T-cell (primary cell): ENCODE results near the gene SRSF10. TPM values are rescaled to one million over a fixed set of nuclear protein-coding genes. Genes with fewer than 3 reads are reported as not detected.

Source experiments
- ATAC-seq, 4 experiments: fragments of 200-7000 bp in 3 of 4; fragments of 150-1000 bp in 1 of 4; cut with Tn5 transposase; replicated peaks in 1 of 4; 1 replicate in 3 of 4; 2 replicates in 1 of 4; pipeline ENCODE4 v1.10.0; 2021; ENCODE audit warnings: moderate library complexity in 3 of 4, mild to moderate bottlenecking in 2 of 4, moderate number of reproducible peaks in 1 of 4
- CTCF ChIA-PET, 2 donors: fragments of 300-600 bp; sonication (Branson Sonifier 250); formaldehyde crosslinking; loops; one replicate each; lab custom pipeline; 2022; ENCODE audit warnings: antibody characterized with exemption in 2 of 2; lab: Charles Lee
- POLR2A ChIA-PET, 2 donors: fragments of 300-600 bp; sonication (Branson Sonifier 250); formaldehyde crosslinking; loops; one replicate each; lab custom pipeline; 2022; ENCODE audit warnings: antibody characterized with exemption in 2 of 2; lab: Charles Lee
- DNase-seq, 35 experiments: peaks; one replicate each; pipeline versions ENCODE4 v3.0.0 to v3.0.0-alpha.2; 2013 to 2023
- H3K27ac ChIP-seq: one replicate; pipeline ENCODE4 v1.5.1; 2013; ENCODE audit warnings: low read length
- H3K27me3 ChIP-seq, 2 experiments: replicated peaks in 1 of 2; 1 replicate in 1 of 2; 2 replicates in 1 of 2; pipeline versions ENCODE4 v1.6.1 to v1.7.0; 2013; ENCODE audit warnings: low read length in 1 of 2, mixed read lengths in 1 of 2; ENCODE audit not compliant: control insufficient read depth in 2 of 2, insufficient read depth in 2 of 2; ENCODE audit errors: extremely low read depth in 1 of 2
- H3K36me3 ChIP-seq, 2 donors: 1 replicate in 1 of 2; 2 replicates in 1 of 2; pipeline versions ENCODE4 v1.6.1 to v1.7.0; 2013; ENCODE audit warnings: low read length in 1 of 2; ENCODE audit not compliant: control insufficient read depth in 2 of 2, insufficient read depth in 1 of 2; ENCODE audit errors: extremely low read depth in 1 of 2
- H3K4me1 ChIP-seq, 2 experiments: 1 replicate in 1 of 2; 2 replicates in 1 of 2; pipeline versions ENCODE4 v1.6.1 to v1.7.0; 2013; ENCODE audit warnings: low read length in 2 of 2, mixed read lengths in 1 of 2; ENCODE audit not compliant: insufficient read depth in 2 of 2, control insufficient read depth in 1 of 2; ENCODE audit errors: extremely low read depth in 1 of 2
- H3K4me3 ChIP-seq, 2 donors: 1 replicate in 1 of 2; 2 replicates in 1 of 2; pipeline versions ENCODE4 v1.5.1 to v1.7.0; 2013; ENCODE audit warnings: mild to moderate bottlenecking in 2 of 2, low read length in 1 of 2, moderate library complexity in 1 of 2; ENCODE audit not compliant: control insufficient read depth in 1 of 2; ENCODE audit errors: extremely low read depth in 1 of 2
- H3K9me3 ChIP-seq: 2 replicates; pipeline ENCODE4 v1.7.0; 2013
- H3K27ac Mint-ChIP-seq, 2 donors: one replicate each; pipeline ENCODE4 v1.8.0; 2020 to 2021; ENCODE audit warnings: mild to moderate bottlenecking in 2 of 2, mixed read lengths in 2 of 2
- H3K27me3 Mint-ChIP-seq, 2 donors: one replicate each; pipeline ENCODE4 v1.8.0; 2021 to 2022; ENCODE audit warnings: mixed read lengths in 2 of 2
- H3K36me3 Mint-ChIP-seq: one replicate; pipeline ENCODE4 v1.8.0; 2021; ENCODE audit warnings: mixed read lengths
- H3K4me1 Mint-ChIP-seq, 3 donors: one replicate each; pipeline ENCODE4 v1.8.0; 2020 to 2022; ENCODE audit warnings: mixed read lengths in 3 of 3, mild to moderate bottlenecking in 1 of 3
- H3K4me3 Mint-ChIP-seq, 3 donors: one replicate each; pipeline ENCODE4 v1.8.0; 2020 to 2022; ENCODE audit warnings: mild to moderate bottlenecking in 3 of 3, mixed read lengths in 3 of 3, moderate library complexity in 3 of 3
- H3K9me3 Mint-ChIP-seq, 3 donors: one replicate each; pipeline ENCODE4 v1.8.0; 2020 to 2022; ENCODE audit warnings: mixed read lengths in 3 of 3
- WGBS: methylation state at CpG from one replicate; pipeline ENCODE4 v1.1.5; 2013; ENCODE audit warnings: missing lambda C conversion rate; ENCODE audit not compliant: insufficient coverage; 5-methylcytosine and 5-hydroxymethylcytosine counted together
- total RNA-seq, 35 experiments: library from RNA in 6 of 35; stranded (reverse) in 6 of 35; fragments of 120-200 nt in 1 of 35; gene quantifications; one replicate each; pipeline versions ENCODE4 v1.2.1 to v1.2.4 and lab custom pipeline; 2013 to 2026

SRSF10 gene
- total RNA-seq, 5 donors from 2014 or later (not counting 1 experiment from before 2014, with no cell fraction given), result 145 to 240 (median 153) TPM

DNA sequence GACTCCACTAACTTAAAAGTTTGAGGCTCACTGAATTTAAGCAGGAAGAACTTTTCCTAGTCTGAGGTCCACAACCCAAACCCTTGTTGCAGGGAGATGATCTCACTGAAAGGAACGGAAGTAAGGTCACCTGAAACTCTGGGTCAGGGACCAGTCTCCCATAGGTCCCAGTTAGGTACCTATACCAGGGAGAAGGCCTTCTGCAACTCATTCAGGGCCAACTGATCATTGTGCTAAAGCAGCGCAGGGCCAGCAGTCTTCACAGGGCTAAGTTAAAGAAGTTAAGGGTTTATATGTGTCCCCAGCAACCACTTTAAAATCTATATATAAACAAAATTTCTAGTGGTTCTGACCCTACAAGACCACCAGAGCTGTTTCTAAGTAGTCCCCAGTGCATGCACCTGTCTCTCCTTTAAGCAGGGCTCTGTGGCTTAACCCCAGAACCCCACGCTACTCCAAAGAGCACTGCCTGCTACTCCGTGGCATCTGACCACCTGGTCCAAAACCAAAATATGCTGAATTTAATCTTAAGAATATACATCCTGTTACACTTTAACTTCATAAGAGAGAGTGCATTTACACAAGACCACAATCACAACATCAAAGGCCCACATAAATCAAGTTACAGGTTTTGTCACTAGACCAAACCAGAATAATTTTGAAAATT is 2.8 kb downstream of the SRSF10 start:
- H3K27me3 Mint-ChIP-seq, result no peaks in the 10 kb centered on the region
- Histone ChIP-seq H3K4me3 (no peak overlapping the region), H3K4me1 (peaks cover 22 to 39% of the 10 kb centered on the region in 2 experiments), H3K9me3 (no peaks in the 10 kb centered on the region), H3K27me3 (no peaks in the 10 kb centered on the region), H3K27ac (peak overlapping the region; percentile 16), H3K36me3 (peaks cover 3 to 21% of the 10 kb centered on the region in 2 donors)
- POLR2A ChIA-PET, result interaction anchor here (0.6 to 1.4 kb wide), 3 partner anchors 17 to 1454 kb away, joined by 3 to 9 read pairs (median 6); partner anchors contain the start of genes MACO1 (in 1 of the 2) and PNRC2 (in 1 of the 2)
- no peak for DNase-seq
- peaks cover 66 to 72% (median 66%) of the 10 kb centered on the region in 3 donors for H3K4me1 Mint-ChIP-seq
- H3K27ac Mint-ChIP-seq, result peak overlapping the region; percentile 75 to 81
- H3K9me3 Mint-ChIP-seq, result no peaks in the 10 kb centered on the region
- H3K36me3 Mint-ChIP-seq, result peaks cover 21% of the 10 kb centered on the region
- no peak for ATAC-seq
- CTCF ChIA-PET, result no interaction called here
- WGBS, result 19% methylated on average over 3 of the region's 4 CpGs
- H3K4me3 Mint-ChIP-seq, result peak overlapping the region; percentile 56 to 97 (median 58)

DNA sequence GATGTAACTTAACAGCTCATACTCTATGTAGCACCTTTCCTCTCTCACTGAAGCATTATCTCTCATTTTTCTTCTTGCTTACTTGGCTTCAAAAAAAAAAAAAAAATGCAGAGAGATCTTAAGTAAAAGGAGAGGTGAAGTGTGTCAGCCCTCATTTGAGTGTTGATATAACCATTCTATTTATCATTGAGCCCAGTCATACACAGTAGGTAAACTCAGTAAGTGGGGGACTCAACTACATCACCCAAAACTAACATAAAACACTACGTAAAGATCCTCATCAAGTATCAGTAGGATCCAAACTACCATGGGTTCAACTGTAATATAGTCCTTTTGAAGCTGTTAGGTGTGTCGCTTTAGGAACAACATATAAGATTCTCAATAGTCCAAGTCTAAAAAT is 12.3 kb downstream of the SRSF10 start:
- Mint-ChIP-seq H3K9me3 (no peaks in the 10 kb centered on the region), H3K4me3 (no peak overlapping the region), H3K27me3 (no peaks in the 10 kb centered on the region), H3K27ac (peak overlapping the region; percentile 5 to 83), H3K36me3 (peaks cover 37% of the 10 kb centered on the region), H3K4me1 (peaks cover 19 to 58% (median 57%) of the 10 kb centered on the region in 3 donors)
- Histone ChIP-seq H3K4me3 (no peak overlapping the region), H3K27me3 (no peaks in the 10 kb centered on the region), H3K4me1 (peaks cover 0 to 10% of the 10 kb centered on the region in 2 experiments), H3K27ac (no peak overlapping the region), H3K9me3 (no peaks in the 10 kb centered on the region), H3K36me3 (peaks cover 6 to 54% of the 10 kb centered on the region in 2 donors)
- WGBS, result no CpG with 5 or more reads among the region's 2 CpGs
- no peak for DNase-seq
- POLR2A ChIA-PET, result no interaction called here
- CTCF ChIA-PET, result interaction anchor here in 1 of 2 donors (0.9 kb wide), 1 partner anchor 8 kb away, joined by 3 read pairs; the partner anchor contains the start of gene PNRC2
- no peak for ATAC-seq

GRCh38 chr1:23966973-23967493 is 13.1 kb downstream of the SRSF10 start:
- no peak overlapping the region for H3K27ac ChIP-seq
- DNase-seq, result no peak
- ChIA-PET CTCF (no interaction called here), POLR2A (no interaction called here)
- H3K4me1 Mint-ChIP-seq, result peaks cover 24 to 63% (median 61%) of the 10 kb centered on the region in 3 donors
- no peak overlapping the region for H3K4me3 ChIP-seq
- H3K27ac Mint-ChIP-seq, result peak overlapping the region; percentile 75 to 83
- no peak for ATAC-seq
- no peaks in the 10 kb centered on the region for H3K9me3 ChIP-seq
- H3K36me3 Mint-ChIP-seq, result peaks cover 37% of the 10 kb centered on the region
- peaks cover 0 to 10% of the 10 kb centered on the region in 2 experiments for H3K4me1 ChIP-seq
- H3K27me3 ChIP-seq, result no peaks in the 10 kb centered on the region
- no peak overlapping the region for H3K4me3 Mint-ChIP-seq
- no peaks in the 10 kb centered on the region for H3K9me3 Mint-ChIP-seq
- peaks cover under 1 to 52% of the 10 kb centered on the region in 2 donors for H3K36me3 ChIP-seq
- H3K27me3 Mint-ChIP-seq, result no peaks in the 10 kb centered on the region

DNA sequence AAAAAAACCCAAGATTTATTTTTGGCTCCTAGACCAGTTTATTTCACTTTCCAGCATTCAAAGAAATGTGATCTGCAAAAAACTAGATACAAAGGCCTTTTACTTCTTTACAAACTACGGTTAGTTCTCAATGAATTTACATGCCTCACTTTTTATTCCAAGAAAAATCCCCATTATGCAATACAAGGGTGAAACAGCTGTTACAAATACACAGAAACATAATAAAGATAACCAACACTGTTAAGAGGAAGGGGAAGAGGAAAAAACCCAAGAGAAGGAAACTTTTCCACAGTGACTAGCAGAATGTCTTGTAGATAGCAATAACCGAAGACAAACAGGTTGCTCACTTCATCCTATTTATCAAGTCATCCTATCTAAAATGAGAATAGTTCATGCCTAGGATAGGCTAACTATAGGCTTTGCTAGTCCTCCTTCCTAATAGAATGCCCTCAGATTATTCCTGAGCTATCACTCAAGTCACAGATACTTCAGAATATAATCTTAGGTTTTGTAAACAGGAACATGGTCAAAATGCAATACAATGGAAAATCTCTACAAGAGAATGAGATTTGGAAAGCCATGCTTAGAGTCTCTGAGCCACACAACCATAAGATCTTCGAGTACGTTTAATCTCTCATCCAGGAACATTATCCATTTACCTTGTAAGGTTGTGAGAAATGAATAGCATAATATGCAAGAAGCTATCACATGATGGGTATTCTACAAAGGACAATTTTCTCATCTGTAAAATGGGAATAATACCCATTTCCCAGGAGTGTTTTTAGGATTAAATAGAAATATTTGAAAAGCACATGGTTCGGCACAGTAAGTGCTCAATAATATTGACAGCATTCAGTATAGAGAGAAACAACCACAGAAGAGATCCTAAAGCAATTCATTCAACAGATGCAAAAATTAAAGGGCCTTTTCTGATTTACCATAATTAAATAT is 15.1 kb downstream of the SRSF10 start:
- DNase-seq, result no peak
- H3K4me3 Mint-ChIP-seq, result no peak overlapping the region
- H3K36me3 Mint-ChIP-seq, result peaks cover 44% of the 10 kb centered on the region
- H3K27me3 ChIP-seq, result no peaks in the 10 kb centered on the region
- WGBS, result 29% methylated on average over 1 of the region's 5 CpGs
- no peaks in the 10 kb centered on the region for H3K9me3 ChIP-seq
- H3K27ac Mint-ChIP-seq, result peak overlapping the region; percentile 81 to 88
- H3K36me3 ChIP-seq, result peaks cover 0 to 41% of the 10 kb centered on the region in 2 donors
- H3K27me3 Mint-ChIP-seq, result no peaks in the 10 kb centered on the region
- peaks cover 40 to 75% (median 71%) of the 10 kb centered on the region in 3 donors for H3K4me1 Mint-ChIP-seq
- ATAC-seq, result no peak
- H3K4me1 ChIP-seq, result peaks cover 0 to 17% of the 10 kb centered on the region in 2 experiments
- H3K9me3 Mint-ChIP-seq, result no peaks in the 10 kb centered on the region
- peak overlapping the region; percentile 3 for H3K27ac ChIP-seq
- ChIA-PET CTCF (interaction anchor here in 1 of 2 donors (1.5 kb wide), 1 partner anchor 11 kb away, joined by 8 read pairs; no protein-coding TSS in a partner anchor), POLR2A (interaction anchor here in 1 of 2 donors (1.0 to 1.4 kb wide), 2 partner anchors 9 to 11 kb away, joined by 3 to 6 read pairs; no protein-coding TSS in a partner anchor)
- H3K4me3 ChIP-seq, result no peak overlapping the region

DNA sequence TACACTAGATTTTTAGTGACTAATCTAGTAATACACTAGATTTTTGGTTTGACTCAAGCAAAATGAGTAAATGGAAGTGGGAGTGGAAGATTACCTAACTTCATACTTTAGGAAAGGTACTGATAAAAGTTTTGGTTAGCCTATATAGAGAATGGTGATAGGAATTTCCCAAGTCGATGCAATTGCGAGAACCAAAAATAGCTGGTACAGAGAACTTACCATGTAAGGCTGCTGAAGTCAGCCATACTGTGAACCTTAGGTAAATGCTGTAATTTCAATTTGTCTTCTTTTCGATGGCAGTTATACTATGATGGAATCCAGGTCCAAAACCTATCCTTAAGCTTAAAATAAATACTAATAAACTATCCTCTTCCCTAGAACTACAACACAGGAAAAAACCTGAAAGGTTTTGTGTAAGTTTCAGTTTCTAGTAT is 15.9 kb downstream of the SRSF10 start:
- CTCF ChIA-PET, result interaction anchor here in 1 of 2 donors (1.5 kb wide), 1 partner anchor 12 kb away, joined by 8 read pairs; no protein-coding TSS in a partner anchor
- H3K9me3 Mint-ChIP-seq, result no peaks in the 10 kb centered on the region
- peaks cover 44 to 74% (median 68%) of the 10 kb centered on the region in 3 donors for H3K4me1 Mint-ChIP-seq
- peaks cover 44% of the 10 kb centered on the region for H3K36me3 Mint-ChIP-seq
- peak overlapping the region; percentile 81 to 88 for H3K27ac Mint-ChIP-seq
- Histone ChIP-seq H3K27me3 (no peaks in the 10 kb centered on the region), H3K9me3 (no peaks in the 10 kb centered on the region), H3K36me3 (peaks cover 0 to 35% of the 10 kb centered on the region in 2 donors), H3K4me1 (peaks cover 0 to 17% of the 10 kb centered on the region in 2 experiments), H3K4me3 (no peak overlapping the region), H3K27ac (peak overlapping the region; percentile 3)
- no peaks in the 10 kb centered on the region for H3K27me3 Mint-ChIP-seq
- no peak overlapping the region for H3K4me3 Mint-ChIP-seq
- DNase-seq (no peak), ATAC-seq (no peak)
- POLR2A ChIA-PET, result interaction anchor here (0.5 to 1.4 kb wide), 3 partner anchors 12 to 930 kb away, joined by 3 to 6 read pairs (median 4); partner anchors contain the start of gene PITHD1 (in 1 of the 2)
- 50% methylated on average over 1 of the region's 3 CpGs for WGBS
